Ascending aorta (tissue), 2 donors: ENCODE measurements around the gene MYCL. TPM values are rescaled to one million over a fixed set of nuclear protein-coding genes. Genes with fewer than 3 reads are reported as not detected.

Experiments used
- DNase-seq, 2 donors: peaks; one replicate each; pipeline ENCODE4 v3.0.0-alpha.2; 2019; ENCODE audit warnings: low spot score in 2 of 2
- H3K27ac ChIP-seq, 2 donors: fragments of 200-600 bp; sonication (generic); one replicate each; pipeline ENCODE4 v1.5.1; 2016 to 2017; ENCODE audit warnings: mild to moderate bottlenecking in 1 of 2
- H3K27me3 ChIP-seq: fragments of 200-600 bp; sonication (generic); one replicate; pipeline ENCODE4 v1.5.1; 2017
- H3K36me3 ChIP-seq, 2 donors: fragments of 200-600 bp; sonication (generic); one replicate each; pipeline ENCODE4 v1.5.1; 2016
- H3K4me1 ChIP-seq, 2 donors: fragments of 200-600 bp; sonication (generic); one replicate each; pipeline ENCODE4 v1.5.1; 2016 to 2017; ENCODE audit warnings: mild to moderate bottlenecking in 1 of 2
- H3K4me3 ChIP-seq, 2 donors: fragments of 200-600 bp; sonication (generic); one replicate each; pipeline ENCODE4 v1.5.1; 2016 to 2017; ENCODE audit warnings: mild to moderate bottlenecking in 1 of 2
- H3K9me3 ChIP-seq, 2 donors: fragments of 200-600 bp; sonication (generic); one replicate each; pipeline ENCODE4 v1.5.1; 2016
- intact Hi-C: fragments of 100-400 bp; cut with DNase I; formaldehyde crosslinking; loops from one replicate; pipeline ENCODE4 v1.15.1; 2023
- total RNA-seq: library from RNA; depleted of rRNA; stranded (reverse); fragments of >200 nt; gene quantifications from one replicate; pipeline ENCODE4 v1.1.0, GENCODE V29; 2016
- TF ChIP-seq, protein P1 (sequence below), 3 experiments: fragments of 200-600 bp in 2 of 3; fragments of 450-650 bp in 1 of 3; sonication (generic) in 2 of 3; IDR thresholded peaks; one replicate each; pipeline ENCODE4 v1.5.1; 2016 to 2019; ENCODE audit warnings: antibody characterized with exemption in 3 of 3, mild to moderate bottlenecking in 1 of 3, moderate library complexity in 1 of 3

The MYCL gene
- total RNA-seq, 1 donor from 2014 or later = 22.1 TPM

DNA sequence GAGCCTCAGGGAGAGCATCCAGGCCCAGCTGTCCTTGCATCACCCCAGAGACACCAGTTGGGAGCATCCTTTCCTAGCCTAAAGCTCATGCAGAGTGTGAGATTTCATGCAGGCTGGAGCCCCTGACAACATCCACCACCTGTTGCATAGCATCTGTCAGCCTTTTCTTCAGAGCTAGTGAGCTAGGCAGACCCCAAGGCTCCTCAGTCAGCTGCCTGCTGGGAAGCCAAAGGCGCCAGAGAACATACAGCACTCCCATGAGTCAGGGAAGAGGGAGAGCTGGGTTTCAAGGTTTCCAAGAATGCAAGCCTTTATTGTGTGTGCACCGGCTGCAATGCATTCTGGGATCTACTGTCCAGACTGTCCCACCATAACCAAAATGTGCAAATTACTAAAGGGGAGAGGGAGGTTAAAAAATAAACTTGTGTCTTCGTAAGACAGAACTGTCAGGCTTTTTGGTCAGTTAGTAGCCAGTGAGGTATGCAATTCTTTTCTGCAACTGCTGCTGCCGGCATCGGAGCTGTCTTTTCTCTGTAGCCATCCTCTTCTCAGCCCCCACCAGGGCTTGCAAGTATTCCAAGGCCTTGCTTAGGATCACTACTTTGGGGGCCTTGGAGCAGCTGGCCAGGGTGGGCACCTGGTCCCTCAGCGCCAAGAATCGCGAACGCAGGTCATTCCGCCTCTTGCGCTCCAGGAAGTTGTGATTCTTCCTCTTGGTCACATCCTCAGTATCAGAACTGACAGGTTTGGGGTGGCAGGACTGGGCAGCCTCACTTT lies 4.6 kb downstream of the MYCL start:
- Histone ChIP-seq H3K36me3 (no peaks in the 10 kb centered on the region), H3K9me3 (no peaks in the 10 kb centered on the region), H3K4me3 (no peak overlapping the region), H3K4me1 (peaks cover 5 to 9% of the 10 kb centered on the region in 2 donors), H3K27ac (no peak overlapping the region), H3K27me3 (no peaks in the 10 kb centered on the region)
- DNase-seq = no peak
- TF ChIP-seq, protein P1, sequence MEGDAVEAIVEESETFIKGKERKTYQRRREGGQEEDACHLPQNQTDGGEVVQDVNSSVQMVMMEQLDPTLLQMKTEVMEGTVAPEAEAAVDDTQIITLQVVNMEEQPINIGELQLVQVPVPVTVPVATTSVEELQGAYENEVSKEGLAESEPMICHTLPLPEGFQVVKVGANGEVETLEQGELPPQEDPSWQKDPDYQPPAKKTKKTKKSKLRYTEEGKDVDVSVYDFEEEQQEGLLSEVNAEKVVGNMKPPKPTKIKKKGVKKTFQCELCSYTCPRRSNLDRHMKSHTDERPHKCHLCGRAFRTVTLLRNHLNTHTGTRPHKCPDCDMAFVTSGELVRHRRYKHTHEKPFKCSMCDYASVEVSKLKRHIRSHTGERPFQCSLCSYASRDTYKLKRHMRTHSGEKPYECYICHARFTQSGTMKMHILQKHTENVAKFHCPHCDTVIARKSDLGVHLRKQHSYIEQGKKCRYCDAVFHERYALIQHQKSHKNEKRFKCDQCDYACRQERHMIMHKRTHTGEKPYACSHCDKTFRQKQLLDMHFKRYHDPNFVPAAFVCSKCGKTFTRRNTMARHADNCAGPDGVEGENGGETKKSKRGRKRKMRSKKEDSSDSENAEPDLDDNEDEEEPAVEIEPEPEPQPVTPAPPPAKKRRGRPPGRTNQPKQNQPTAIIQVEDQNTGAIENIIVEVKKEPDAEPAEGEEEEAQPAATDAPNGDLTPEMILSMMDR (IDR thresholded peaks at IDR 0.05) = no peak
- intact Hi-C loops = no loop called here

GRCh38 chr1:39895731-39896480 lies 5.8 kb downstream of the MYCL start:
- TF ChIP-seq, protein P1 (IDR thresholded peaks at IDR 0.05) = no peak
- intact Hi-C loops = no loop called here
- no peaks in the 10 kb centered on the region for H3K9me3 ChIP-seq
- no peaks in the 10 kb centered on the region for H3K27me3 ChIP-seq
- H3K4me1 ChIP-seq = peaks cover 4% of the 10 kb centered on the region in 2 donors
- no peak overlapping the region for H3K27ac ChIP-seq
- H3K36me3 ChIP-seq = no peaks in the 10 kb centered on the region
- H3K4me3 ChIP-seq = no peak overlapping the region
- DNase-seq = no peak

GRCh38 chr1:39894884-39895495 lies 6.7 kb downstream of the MYCL start:
- H3K27me3 ChIP-seq = no peaks in the 10 kb centered on the region
- DNase-seq = no peak

GRCh38 chr1:39892601-39893595 lies 8.8 kb downstream of the MYCL start:
- H3K4me1 ChIP-seq = peaks cover 0 to 4% of the 10 kb centered on the region in 2 donors
- intact Hi-C loops = no loop called here
- no peaks in the 10 kb centered on the region for H3K36me3 ChIP-seq
- H3K9me3 ChIP-seq = no peaks in the 10 kb centered on the region
- no peak overlapping the region for H3K27ac ChIP-seq
- no peaks in the 10 kb centered on the region for H3K27me3 ChIP-seq
- no peak for DNase-seq
- H3K4me3 ChIP-seq = no peak overlapping the region
- TF ChIP-seq, protein P1 (IDR thresholded peaks at IDR 0.05) = no peak

More at GRCh38 chr1:39894884-39895495, 6.7 kb downstream of the MYCL start:
- Histone ChIP-seq H3K27ac (no peak overlapping the region), H3K9me3 (no peaks in the 10 kb centered on the region), H3K4me1 (peaks cover 0 to 4% of the 10 kb centered on the region in 2 donors), H3K4me3 (no peak overlapping the region), H3K36me3 (no peaks in the 10 kb centered on the region)
- TF ChIP-seq, protein P1 (IDR thresholded peaks at IDR 0.05) = no peak
- intact Hi-C loops = no loop called here

GRCh38 chr1:39890880-39891279 lies 10.8 kb downstream of the MYCL start:
- no peak overlapping the region for H3K27ac ChIP-seq
- DNase-seq = no peak
- intact Hi-C loops = no loop called here

More at GRCh38 chr1:39890880-39891279, 10.8 kb downstream of the MYCL start:
- H3K36me3 ChIP-seq = no peaks in the 10 kb centered on the region
- peaks cover 0 to 4% of the 10 kb centered on the region in 2 donors for H3K4me1 ChIP-seq
- TF ChIP-seq, protein P1 (IDR thresholded peaks at IDR 0.05) = no peak
- no peaks in the 10 kb centered on the region for H3K27me3 ChIP-seq
- H3K4me3 ChIP-seq = no peak overlapping the region
- H3K9me3 ChIP-seq = no peaks in the 10 kb centered on the region
